Gastrocnemius medialis (tissue), 4 donors: ENCODE results near the gene GNAQ.

Source experiments
- CTCF ChIP-seq, 5 experiments: fragments of 450-650 bp in 3 of 5; fragments of 200-600 bp in 2 of 5; sonication (generic) in 2 of 5; IDR thresholded peaks in 4 of 5; conservative IDR thresholded peaks in 1 of 5; 1 replicate in 4 of 5; 2 replicates in 1 of 5; pipeline ENCODE4 v1.5.1; 2016 to 2019; ENCODE audit warnings: antibody characterized with exemption in 5 of 5, mild to moderate bottlenecking in 3 of 5, moderate library complexity in 3 of 5
- POLR2A ChIP-seq, 2 donors: fragments of 450-650 bp; IDR thresholded peaks; one replicate each; pipeline ENCODE4 v1.6.1; 2017; ENCODE audit warnings: antibody characterized with exemption in 2 of 2, mild to moderate bottlenecking in 2 of 2, moderate library complexity in 2 of 2

- TF ChIP-seq CTCF (IDR thresholded peaks at IDR 0.05 in 4 of 5, conservative IDR thresholded peaks at IDR 0.05 in 1 of 5), result no peak
- TF ChIP-seq POLR2A (IDR thresholded peaks at IDR 0.05), result no peak
Observed at GRCh38 chr9:77951369-77951768, 80.2 kb downstream of the GNAQ start.
